HepG2 (cell line): ENCODE measurements around the gene TBC1D16. TPM values are rescaled to one million over a fixed set of nuclear protein-coding genes. Genes with fewer than 3 reads are reported as not detected.

Source experiments
- CC2D1A ChIP-seq: sonication (generic); formaldehyde crosslinking; IDR thresholded peaks from 2 replicates; pipeline ENCODE4 v1.8.1; 2023; ENCODE audit warnings: mild to moderate bottlenecking, missing genetic modification reagents
- CHD4 ChIP-seq: fragments of 200-600 bp; sonication (generic); IDR thresholded peaks from 2 replicates; pipeline ENCODE4 v1.7.0; 2017; ENCODE audit warnings: mild to moderate bottlenecking, low read length, borderline replicate concordance
- DNMT1 ChIP-seq: sonication (generic); formaldehyde crosslinking; IDR thresholded peaks from 2 replicates; pipeline ENCODE4 v1.5.1; 2020; ENCODE audit warnings: mild to moderate bottlenecking, missing genetic modification reagents
- EP300 ChIP-seq, 3 experiments: sonication (generic) in 1 of 3; formaldehyde crosslinking in 1 of 3; IDR thresholded peaks; 2 replicates each; pipeline versions ENCODE4 v1.5.1 to v1.6.1; 2011 to 2020; ENCODE audit warnings: low read depth in 2 of 3, low read length in 2 of 3, borderline replicate concordance in 1 of 3, improper control_type of control experiment in 1 of 3, mild to moderate bottlenecking in 1 of 3, missing genetic modification reagents in 1 of 3, moderate library complexity in 1 of 3
- ESRRA ChIP-seq: sonication (generic); formaldehyde crosslinking; IDR thresholded peaks from 2 replicates; pipeline ENCODE4 v1.5.1; 2020; ENCODE audit warnings: mild to moderate bottlenecking, low read depth, missing genetic modification reagents
- FOXK1 ChIP-seq: sonication (generic); formaldehyde crosslinking; IDR thresholded peaks from 2 replicates; pipeline ENCODE4 v1.4.0; 2020; ENCODE audit warnings: low read depth, missing genetic modification reagents, borderline replicate concordance
- HDAC2 ChIP-seq: sonication (generic); formaldehyde crosslinking; IDR thresholded peaks from 2 replicates; pipeline ENCODE4 v1.4.0; 2020; ENCODE audit warnings: missing genetic modification reagents
- HNRNPUL1 ChIP-seq: fragments of 200-400 bp; formaldehyde crosslinking; IDR thresholded peaks from 2 replicates; pipeline ENCODE4 v1.6.1; 2017; ENCODE audit warnings: low read depth, mild to moderate bottlenecking, low read length, moderate library complexity
- NFE2L2 ChIP-seq: fragments of 150-350 bp; IDR thresholded peaks from 2 replicates; pipeline ENCODE4 v1.6.1; 2014; ENCODE audit warnings: low read length
- POLR2G ChIP-seq: fragments of 200-400 bp; formaldehyde crosslinking; IDR thresholded peaks from 2 replicates; pipeline ENCODE4 v1.6.1; 2018; ENCODE audit warnings: mild to moderate bottlenecking, low read depth, low read length, moderate library complexity
- SAFB2 ChIP-seq: sonication (generic); formaldehyde crosslinking; IDR thresholded peaks from 2 replicates; pipeline ENCODE4 v1.5.1; 2020; ENCODE audit warnings: missing genetic modification reagents, low read depth, mild to moderate bottlenecking, borderline replicate concordance
- ZNF274 ChIP-seq: sonication (generic); formaldehyde crosslinking; IDR thresholded peaks from 2 replicates; pipeline ENCODE4 v1.5.1; 2020; ENCODE audit warnings: mild to moderate bottlenecking, missing genetic modification reagents
- ZNF335 ChIP-seq: sonication (generic); formaldehyde crosslinking; IDR thresholded peaks from 2 replicates; pipeline ENCODE4 v1.4.0; 2020; ENCODE audit warnings: missing genetic modification reagents
- ZNF430 ChIP-seq: sonication (generic); formaldehyde crosslinking; IDR thresholded peaks from 2 replicates; pipeline ENCODE4 v1.9.0; 2021; ENCODE audit warnings: mild to moderate bottlenecking, missing genetic modification reagents
- ZNF501 ChIP-seq: sonication (generic); formaldehyde crosslinking; IDR thresholded peaks from 2 replicates; pipeline ENCODE4 v1.5.1; 2020; ENCODE audit warnings: mild to moderate bottlenecking, moderate library complexity, missing genetic modification reagents
- ZNF567 ChIP-seq: sonication (generic); formaldehyde crosslinking; IDR thresholded peaks from 2 replicates; pipeline ENCODE4 v1.8.1; 2023; ENCODE audit warnings: mild to moderate bottlenecking, missing genetic modification reagents, borderline replicate concordance
- ZNF652 ChIP-seq: IDR thresholded peaks from 2 replicates; pipeline ENCODE4 v1.6.1; 2016; ENCODE audit warnings: low read depth, borderline replicate concordance
- polyA plus RNA-seq, 8 experiments: library from polyadenylated mRNA; depleted of rRNA in 3 of 8; stranded (reverse) in 7 of 8; unstranded in 1 of 8; fragments of >200 nt; fragmentation: Illumina TruSeq in 4 of 8; extraction: Trizol in 4 of 8; gene quantifications; 2 replicates each; pipeline versions ENCODE4 v1.2.1 to v1.2.3, GENCODE V29; 2011 to 2016; ENCODE audit warnings: low read depth in 4 of 8, missing spikeins in 1 of 8, mixed read lengths in 1 of 8; ENCODE audit not compliant: insufficient read depth in 1 of 8
- total RNA-seq, 5 experiments: library from RNA; depleted of rRNA; stranded (reverse); fragments of >200 nt; fragmentation: Illumina TruSeq; extraction: Trizol; gene quantifications; 2 replicates each; pipeline ENCODE4 v1.2.3, GENCODE V29; 2016; ENCODE audit warnings: low read depth in 1 of 5
- TF ChIP-seq, protein P1 (sequence below): sonication (generic); formaldehyde crosslinking; IDR thresholded peaks from 2 replicates; pipeline ENCODE4 v1.4.0; 2020; ENCODE audit warnings: mild to moderate bottlenecking, missing genetic modification reagents, borderline replicate concordance
- TF ChIP-seq, protein P2 (sequence below): sonication (generic); formaldehyde crosslinking; IDR thresholded peaks from 2 replicates; pipeline ENCODE4 v1.4.0; 2020; ENCODE audit warnings: mild to moderate bottlenecking, missing genetic modification reagents
- TF ChIP-seq, protein P3 (sequence below): sonication (generic); formaldehyde crosslinking; IDR thresholded peaks from 2 replicates; pipeline ENCODE4 v1.5.0; 2020; ENCODE audit warnings: missing genetic modification reagents
- TF ChIP-seq, protein P4 (sequence below): sonication (generic); formaldehyde crosslinking; IDR thresholded peaks from 2 replicates; pipeline ENCODE4 v1.4.0; 2020; ENCODE audit warnings: mild to moderate bottlenecking, missing genetic modification reagents
- TF ChIP-seq, protein P5 (sequence below): sonication (generic); formaldehyde crosslinking; IDR thresholded peaks from 2 replicates; pipeline ENCODE4 v1.4.0; 2020; ENCODE audit warnings: mild to moderate bottlenecking, missing genetic modification reagents
- TF ChIP-seq, protein P6 (sequence below): sonication (generic); IDR thresholded peaks from 2 replicates; pipeline ENCODE4 v1.6.1; 2016; ENCODE audit warnings: low read depth, borderline replicate concordance

TBC1D16 gene
- total and polyA plus RNA-seq, 2 of the 13 experiments (the other 11 are each of a cell fraction or from before 2014, with no cell fraction given): 14.9 to 24.9 TPM

DNA sequence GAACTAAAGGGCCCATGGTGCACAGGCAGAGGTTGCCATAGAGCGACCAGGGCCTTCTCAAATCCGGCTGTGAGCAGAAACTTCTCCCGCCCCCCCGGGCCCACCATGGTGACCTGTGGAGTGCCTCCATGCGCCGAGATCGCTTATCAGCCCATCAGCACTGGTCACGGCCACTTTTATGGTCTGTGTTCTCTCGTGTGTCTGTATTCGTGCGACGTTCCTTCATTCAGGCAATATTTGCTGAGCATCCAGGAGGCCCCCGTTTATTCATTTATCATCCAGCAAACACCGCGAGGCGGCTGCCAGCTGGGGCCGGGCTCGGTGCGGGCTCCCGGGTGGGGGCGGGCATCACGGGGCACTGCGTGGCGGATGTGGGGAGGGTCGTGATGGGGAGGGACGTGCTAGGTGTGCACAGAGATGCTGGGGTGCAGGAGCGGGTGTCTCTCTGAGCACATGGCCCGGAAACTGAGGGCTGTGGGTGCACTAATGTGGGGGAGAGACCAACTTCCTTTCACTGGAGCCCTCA lies 108.5 kb downstream of the TBC1D16 start (continued):
- no peak for TF ChIP-seq ZNF567
- TF ChIP-seq HDAC2 (CRISPR knock-in tag): no peak
- TF ChIP-seq, protein P1, sequence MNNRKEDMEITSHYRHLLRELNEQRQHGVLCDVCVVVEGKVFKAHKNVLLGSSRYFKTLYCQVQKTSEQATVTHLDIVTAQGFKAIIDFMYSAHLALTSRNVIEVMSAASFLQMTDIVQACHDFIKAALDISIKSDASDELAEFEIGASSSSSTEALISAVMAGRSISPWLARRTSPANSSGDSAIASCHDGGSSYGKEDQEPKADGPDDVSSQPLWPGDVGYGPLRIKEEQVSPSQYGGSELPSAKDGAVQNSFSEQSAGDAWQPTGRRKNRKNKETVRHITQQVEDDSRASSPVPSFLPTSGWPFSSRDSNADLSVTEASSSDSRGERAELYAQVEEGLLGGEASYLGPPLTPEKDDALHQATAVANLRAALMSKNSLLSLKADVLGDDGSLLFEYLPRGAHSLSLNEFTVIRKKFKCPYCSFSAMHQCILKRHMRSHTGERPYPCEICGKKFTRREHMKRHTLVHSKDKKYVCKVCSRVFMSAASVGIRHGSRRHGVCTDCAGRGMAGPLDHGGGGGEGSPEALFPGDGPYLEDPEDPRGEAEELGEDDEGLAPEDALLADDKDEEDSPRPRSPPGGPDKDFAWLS: no peak
- TF ChIP-seq EP300 (IDR thresholded peaks at IDR 0.05; ENCODE audit: low read depth in 2 of 2, low read length in 2 of 2): 0 out of 4 replicates have a peak, but pooled peaks of 1 of the 2 experiments have one; percentile 27
- TF ChIP-seq EP300 (CRISPR knock-in tag; IDR thresholded peaks at IDR 0.05; ENCODE audit: borderline replicate concordance): no peak
- TF ChIP-seq, protein P2, sequence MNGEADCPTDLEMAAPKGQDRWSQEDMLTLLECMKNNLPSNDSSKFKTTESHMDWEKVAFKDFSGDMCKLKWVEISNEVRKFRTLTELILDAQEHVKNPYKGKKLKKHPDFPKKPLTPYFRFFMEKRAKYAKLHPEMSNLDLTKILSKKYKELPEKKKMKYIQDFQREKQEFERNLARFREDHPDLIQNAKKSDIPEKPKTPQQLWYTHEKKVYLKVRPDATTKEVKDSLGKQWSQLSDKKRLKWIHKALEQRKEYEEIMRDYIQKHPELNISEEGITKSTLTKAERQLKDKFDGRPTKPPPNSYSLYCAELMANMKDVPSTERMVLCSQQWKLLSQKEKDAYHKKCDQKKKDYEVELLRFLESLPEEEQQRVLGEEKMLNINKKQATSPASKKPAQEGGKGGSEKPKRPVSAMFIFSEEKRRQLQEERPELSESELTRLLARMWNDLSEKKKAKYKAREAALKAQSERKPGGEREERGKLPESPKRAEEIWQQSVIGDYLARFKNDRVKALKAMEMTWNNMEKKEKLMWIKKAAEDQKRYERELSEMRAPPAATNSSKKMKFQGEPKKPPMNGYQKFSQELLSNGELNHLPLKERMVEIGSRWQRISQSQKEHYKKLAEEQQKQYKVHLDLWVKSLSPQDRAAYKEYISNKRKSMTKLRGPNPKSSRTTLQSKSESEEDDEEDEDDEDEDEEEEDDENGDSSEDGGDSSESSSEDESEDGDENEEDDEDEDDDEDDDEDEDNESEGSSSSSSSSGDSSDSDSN (CRISPR knock-in tag): no peak
- TF ChIP-seq ZNF335 (CRISPR knock-in tag): no peak
- 0 out of 2 replicates have a peak, but pooled peaks have one; percentile 14 for TF ChIP-seq ZNF274 (CRISPR knock-in tag)
- TF ChIP-seq, protein P3, sequence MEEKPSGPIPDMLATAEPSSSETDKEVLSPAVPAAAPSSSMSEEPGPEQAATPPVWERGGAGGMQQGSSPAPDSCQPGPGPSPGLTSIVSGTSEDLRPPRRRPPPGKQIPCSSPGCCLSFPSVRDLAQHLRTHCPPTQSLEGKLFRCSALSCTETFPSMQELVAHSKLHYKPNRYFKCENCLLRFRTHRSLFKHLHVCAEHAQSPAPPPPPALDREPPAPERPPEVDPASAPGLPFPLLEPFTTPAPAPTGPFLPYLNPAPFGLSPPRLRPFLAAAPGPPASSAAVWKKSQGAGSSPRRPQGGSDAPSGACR: 0 out of 2 replicates have a peak, but pooled peaks have one; percentile 58
- TF ChIP-seq ESRRA (CRISPR knock-in tag): 0 out of 2 replicates have a peak, but pooled peaks have one; percentile 9
- no peak for TF ChIP-seq CC2D1A (CRISPR knock-in tag)
- TF ChIP-seq, protein P4, sequence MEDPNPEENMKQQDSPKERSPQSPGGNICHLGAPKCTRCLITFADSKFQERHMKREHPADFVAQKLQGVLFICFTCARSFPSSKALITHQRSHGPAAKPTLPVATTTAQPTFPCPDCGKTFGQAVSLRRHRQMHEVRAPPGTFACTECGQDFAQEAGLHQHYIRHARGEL (CRISPR knock-in tag): 0 out of 2 replicates have a peak, but pooled peaks have one; percentile 0
- TF ChIP-seq POLR2G: 0 out of 2 replicates have a peak, but pooled peaks have one; percentile 8
- TF ChIP-seq, protein P5, sequence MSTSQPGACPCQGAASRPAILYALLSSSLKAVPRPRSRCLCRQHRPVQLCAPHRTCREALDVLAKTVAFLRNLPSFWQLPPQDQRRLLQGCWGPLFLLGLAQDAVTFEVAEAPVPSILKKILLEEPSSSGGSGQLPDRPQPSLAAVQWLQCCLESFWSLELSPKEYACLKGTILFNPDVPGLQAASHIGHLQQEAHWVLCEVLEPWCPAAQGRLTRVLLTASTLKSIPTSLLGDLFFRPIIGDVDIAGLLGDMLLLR (CRISPR knock-in tag): no peak
- no peak for TF ChIP-seq HNRNPUL1
- TF ChIP-seq SAFB2 (CRISPR knock-in tag): 0 out of 2 replicates have a peak, but pooled peaks have one; percentile 57
- TF ChIP-seq ZNF430 (CRISPR knock-in tag): peak; percentile 57; the same call in 1 of the 2 replicates
- 0 out of 2 replicates have a peak, but pooled peaks have one; percentile 69 for TF ChIP-seq CHD4
- no peak for TF ChIP-seq ZNF652 (CRISPR knock-in tag)
- no peak for TF ChIP-seq NFE2L2
- TF ChIP-seq, protein P6, sequence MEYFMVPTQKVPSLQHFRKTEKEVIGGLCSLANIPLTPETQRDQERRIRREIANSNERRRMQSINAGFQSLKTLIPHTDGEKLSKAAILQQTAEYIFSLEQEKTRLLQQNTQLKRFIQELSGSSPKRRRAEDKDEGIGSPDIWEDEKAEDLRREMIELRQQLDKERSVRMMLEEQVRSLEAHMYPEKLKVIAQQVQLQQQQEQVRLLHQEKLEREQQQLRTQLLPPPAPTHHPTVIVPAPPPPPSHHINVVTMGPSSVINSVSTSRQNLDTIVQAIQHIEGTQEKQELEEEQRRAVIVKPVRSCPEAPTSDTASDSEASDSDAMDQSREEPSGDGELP: peak; percentile 56; the same call in 1 of the 2 replicates
- no peak for TF ChIP-seq FOXK1
- TF ChIP-seq ZNF501 (CRISPR knock-in tag): 0 out of 2 replicates have a peak, but pooled peaks have one; percentile 24
- 0 out of 2 replicates have a peak, but pooled peaks have one; percentile 49 for TF ChIP-seq DNMT1 (CRISPR knock-in tag)
